Breast epithelium (tissue), 3 donors: ENCODE measurements around the gene SPIB.

Experiments
- CTCF ChIP-seq, 3 donors: fragments of 450-650 bp; IDR thresholded peaks; one replicate each; pipeline ENCODE4 v1.5.1; 2016 to 2017; ENCODE audit warnings: antibody characterized with exemption in 3 of 3, mild to moderate bottlenecking in 3 of 3, moderate library complexity in 3 of 3
- POLR2A ChIP-seq: fragments of 450-650 bp; IDR thresholded peaks from one replicate; pipeline ENCODE4 v1.6.1; 2016; ENCODE audit warnings: antibody characterized with exemption, mild to moderate bottlenecking, moderate library complexity

- TF ChIP-seq CTCF (IDR thresholded peaks at IDR 0.05) (no peak), POLR2A (no peak)
These were observed 57.6 kb downstream of the SPIB start, which contains the start of the genes EMC10 and GARIN5A for GRCh38 chr19:50476224-50476906.
